Testis (tissue), 3 donors: ENCODE results near the gene ZSCAN2. TPM values are rescaled to one million over a fixed set of nuclear protein-coding genes. Genes with fewer than 3 reads are reported as not detected.

Experiments used
- DNase-seq: peaks from one replicate; pipeline ENCODE4 v3.0.0-alpha.2; 2019
- H3K27ac ChIP-seq, 2 donors: fragments of 200-600 bp; sonication (generic); one replicate each; pipeline ENCODE4 v1.5.1; 2019
- H3K27me3 ChIP-seq: fragments of 200-600 bp; sonication (generic); one replicate; pipeline ENCODE4 v1.5.1; 2019
- H3K36me3 ChIP-seq: fragments of 200-600 bp; sonication (generic); one replicate; pipeline ENCODE4 v1.5.1; 2017; ENCODE audit warnings: low read depth; ENCODE audit errors: missing control alignments
- H3K4me1 ChIP-seq: fragments of 200-600 bp; sonication (generic); one replicate; pipeline ENCODE4 v1.5.1; 2019
- H3K4me3 ChIP-seq, 2 donors: fragments of 200-600 bp; sonication (generic); one replicate each; pipeline ENCODE4 v1.5.1; 2017 to 2019
- H3K9me3 ChIP-seq: fragments of 200-600 bp; sonication (generic); one replicate; pipeline ENCODE4 v1.5.1; 2017
- POLR2A ChIP-seq: fragments of 450-650 bp; IDR thresholded peaks from one replicate; pipeline ENCODE4 v1.6.1; 2017; ENCODE audit warnings: antibody characterized with exemption, mild to moderate bottlenecking, moderate library complexity
- whole genome bisulfite sequencing, 2 donors: methylation state at CpG; one replicate each; pipeline ENCODE4 v1.1.5; 2018; 5-methylcytosine and 5-hydroxymethylcytosine counted together
- intact Hi-C: fragments of 100-400 bp; cut with DNase I; formaldehyde crosslinking; loops from one replicate; pipeline ENCODE4 v1.15.1; 2023; ENCODE audit warnings: low total_unique reads
- polyA plus RNA-seq: library from polyadenylated mRNA; stranded (reverse); fragments of 350-450 nt; fragmentation: Illumina TruSeq; extraction: RNeasy Lipid Tissue Mini Kit (QIAGEN cat#74804); gene quantifications from one replicate; pipeline ENCODE4 v1.2.3, GENCODE V29; 2014; ENCODE audit warnings: low read depth, low replicate concordance; ENCODE audit not compliant: insufficient read depth
- total RNA-seq, 2 donors: library from RNA; depleted of rRNA; stranded (reverse); fragments of >200 nt; gene quantifications; one replicate each; pipeline ENCODE4 v1.2.3, GENCODE V29; 2016
- TF ChIP-seq, protein P1 (sequence below), 3 experiments: fragments of 450-650 bp in 2 of 3; fragments of 200-600 bp in 1 of 3; sonication (generic) in 1 of 3; IDR thresholded peaks; one replicate each; pipeline ENCODE4 v1.5.1; 2016 to 2019; ENCODE audit warnings: antibody characterized with exemption in 3 of 3, mild to moderate bottlenecking in 2 of 3, moderate library complexity in 1 of 3

The ZSCAN2 gene
- total and polyA plus RNA-seq, 3 donors from 2014 or later: 15.3 to 18.6 (median 16.1) TPM

DNA sequence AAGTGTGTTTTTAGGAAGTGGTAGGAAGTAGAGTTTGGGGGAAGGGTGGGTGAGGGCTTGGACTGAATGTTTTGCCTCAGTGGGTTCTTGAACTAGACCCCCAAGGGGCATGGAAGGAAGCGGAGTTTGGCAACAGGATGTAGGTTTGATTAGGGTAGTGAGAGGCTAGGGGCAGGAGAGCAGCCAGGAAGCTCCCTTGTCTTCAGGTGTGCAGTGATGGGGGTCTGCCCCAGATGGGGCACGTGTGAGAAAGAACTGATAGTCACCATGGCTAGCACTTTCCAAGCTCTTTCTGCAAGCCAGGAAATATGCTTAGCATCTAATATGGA lies 4.7 kb downstream of the ZSCAN2 start:
- intact Hi-C loops: no loop called here
- H3K4me3 ChIP-seq: no peak overlapping the region
- WGBS, 2 donors: 86% methylated on average over 2 of the region's 2 CpGs
- H3K9me3 ChIP-seq: no peaks in the 10 kb centered on the region
- TF ChIP-seq, protein P1, sequence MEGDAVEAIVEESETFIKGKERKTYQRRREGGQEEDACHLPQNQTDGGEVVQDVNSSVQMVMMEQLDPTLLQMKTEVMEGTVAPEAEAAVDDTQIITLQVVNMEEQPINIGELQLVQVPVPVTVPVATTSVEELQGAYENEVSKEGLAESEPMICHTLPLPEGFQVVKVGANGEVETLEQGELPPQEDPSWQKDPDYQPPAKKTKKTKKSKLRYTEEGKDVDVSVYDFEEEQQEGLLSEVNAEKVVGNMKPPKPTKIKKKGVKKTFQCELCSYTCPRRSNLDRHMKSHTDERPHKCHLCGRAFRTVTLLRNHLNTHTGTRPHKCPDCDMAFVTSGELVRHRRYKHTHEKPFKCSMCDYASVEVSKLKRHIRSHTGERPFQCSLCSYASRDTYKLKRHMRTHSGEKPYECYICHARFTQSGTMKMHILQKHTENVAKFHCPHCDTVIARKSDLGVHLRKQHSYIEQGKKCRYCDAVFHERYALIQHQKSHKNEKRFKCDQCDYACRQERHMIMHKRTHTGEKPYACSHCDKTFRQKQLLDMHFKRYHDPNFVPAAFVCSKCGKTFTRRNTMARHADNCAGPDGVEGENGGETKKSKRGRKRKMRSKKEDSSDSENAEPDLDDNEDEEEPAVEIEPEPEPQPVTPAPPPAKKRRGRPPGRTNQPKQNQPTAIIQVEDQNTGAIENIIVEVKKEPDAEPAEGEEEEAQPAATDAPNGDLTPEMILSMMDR (IDR thresholded peaks at IDR 0.05): no peak
- no peak for TF ChIP-seq POLR2A
- no peaks in the 10 kb centered on the region for H3K27me3 ChIP-seq
- no peaks in the 10 kb centered on the region for H3K4me1 ChIP-seq
- H3K36me3 ChIP-seq: no peaks in the 10 kb centered on the region
- no peak overlapping the region for H3K27ac ChIP-seq
- DNase-seq: no peak

DNA sequence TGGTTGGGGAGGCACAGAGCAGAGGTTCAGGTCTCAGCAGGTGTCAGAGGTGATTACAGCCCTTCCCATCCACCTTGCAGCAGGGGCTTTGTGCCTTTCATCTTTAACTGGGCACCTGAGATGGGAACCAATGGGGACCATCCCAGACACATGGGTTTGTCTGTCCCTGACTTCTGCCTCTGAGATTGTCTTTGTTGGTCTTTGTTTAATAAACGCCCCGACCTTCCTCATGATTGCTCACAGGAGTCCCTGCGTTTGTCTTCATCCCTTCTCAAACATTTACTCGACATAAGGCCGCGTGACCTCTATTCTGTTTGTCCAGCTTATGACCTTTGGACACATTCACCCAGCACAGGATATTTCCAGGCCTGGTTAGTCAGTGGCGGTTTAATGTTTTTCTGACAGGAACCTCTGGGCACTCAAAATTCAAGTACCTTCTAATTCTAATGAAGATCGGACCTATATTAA lies 5.9 kb downstream of the ZSCAN2 start:
- intact Hi-C loops: no loop called here
- H3K36me3 ChIP-seq: no peaks in the 10 kb centered on the region
- WGBS, 2 donors: 86 to 90% methylated on average over 8 of the region's 8 CpGs
- no peak overlapping the region for H3K27ac ChIP-seq
- H3K4me1 ChIP-seq: no peaks in the 10 kb centered on the region
- no peaks in the 10 kb centered on the region for H3K9me3 ChIP-seq
- no peaks in the 10 kb centered on the region for H3K27me3 ChIP-seq
- DNase-seq: no peak
- TF ChIP-seq, protein P1 (IDR thresholded peaks at IDR 0.05): no peak
- TF ChIP-seq POLR2A: no peak
- H3K4me3 ChIP-seq: no peak overlapping the region

DNA sequence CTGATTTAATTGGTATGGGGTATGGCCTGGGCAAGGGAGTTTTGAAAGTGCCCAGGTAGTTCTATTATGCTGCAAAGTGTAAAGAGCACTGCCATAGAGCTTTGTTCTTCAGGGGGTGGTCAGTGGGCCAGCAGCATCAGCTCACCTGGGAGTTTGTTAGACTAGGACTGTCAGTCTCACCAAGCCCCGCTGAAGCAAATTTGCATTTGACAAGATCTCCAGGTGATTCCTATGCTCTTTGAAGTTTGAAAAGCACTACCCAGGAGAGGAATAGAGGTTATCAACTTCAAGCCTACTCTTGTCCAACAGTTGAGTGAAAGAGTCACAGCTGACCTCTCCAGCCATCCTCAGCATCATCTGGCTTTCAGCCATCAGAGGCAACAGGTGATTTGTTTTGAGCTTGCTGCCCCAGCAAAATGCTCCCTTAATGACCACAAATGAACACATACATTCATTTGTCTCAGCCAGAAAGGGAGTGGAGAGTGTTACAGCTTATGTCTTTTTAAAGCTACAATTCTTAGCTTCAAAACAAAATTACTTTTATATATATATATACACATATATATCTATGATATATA lies 8.0 kb downstream of the ZSCAN2 start:
- Histone ChIP-seq H3K4me3 (no peak overlapping the region), H3K4me1 (no peaks in the 10 kb centered on the region), H3K36me3 (no peaks in the 10 kb centered on the region), H3K27me3 (no peaks in the 10 kb centered on the region), H3K9me3 (no peaks in the 10 kb centered on the region), H3K27ac (no peak overlapping the region)
- WGBS, 2 donors: 57 to 75% methylated on average over 1 of the region's 1 CpG
- DNase-seq: no peak
- intact Hi-C loops: no loop called here
- no peak for TF ChIP-seq POLR2A
- TF ChIP-seq, protein P1 (IDR thresholded peaks at IDR 0.05): no peak

DNA sequence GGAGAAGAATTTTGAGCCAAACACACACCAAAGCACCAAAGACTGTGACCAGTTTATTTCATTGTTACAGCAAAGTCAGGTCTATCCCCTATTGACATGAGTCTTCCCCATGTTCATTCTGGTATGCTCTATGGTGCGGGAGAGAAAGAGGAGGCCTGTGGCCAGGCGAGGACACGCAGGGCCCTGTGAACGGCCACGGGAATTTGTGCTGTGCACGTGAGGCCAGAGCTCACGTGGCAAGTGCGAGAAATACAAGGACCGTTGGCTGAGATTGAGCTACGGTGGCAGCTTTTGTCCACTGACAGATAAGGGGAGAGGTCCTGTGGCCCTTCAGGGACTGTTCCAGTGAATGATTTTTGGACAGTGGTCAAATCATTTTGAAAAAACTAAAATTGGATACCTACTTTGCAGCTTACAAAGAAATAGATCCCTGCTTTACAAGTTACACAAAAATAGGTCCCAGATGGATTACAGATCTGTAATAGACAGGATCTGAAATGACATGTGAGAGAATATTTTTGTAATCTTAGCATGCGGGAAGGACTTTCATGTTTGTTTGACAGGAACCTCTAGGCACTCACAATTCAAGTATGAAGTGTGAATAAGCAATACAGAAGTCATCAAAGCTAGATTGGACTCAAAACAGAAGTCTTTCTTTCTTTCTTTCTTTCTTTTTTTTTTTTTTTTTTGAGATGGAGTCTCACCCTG lies 9.2 kb downstream of the ZSCAN2 start:
- Histone ChIP-seq H3K36me3 (no peaks in the 10 kb centered on the region), H3K27me3 (no peaks in the 10 kb centered on the region), H3K4me1 (no peaks in the 10 kb centered on the region), H3K4me3 (no peak overlapping the region), H3K9me3 (no peaks in the 10 kb centered on the region), H3K27ac (no peak overlapping the region)
- intact Hi-C loops: no loop called here
- no peak for DNase-seq
- 87 to 88% methylated on average over 11 of the region's 11 CpGs for WGBS, 2 donors
- TF ChIP-seq, protein P1 (IDR thresholded peaks at IDR 0.05): no peak
- TF ChIP-seq POLR2A: no peak

DNA sequence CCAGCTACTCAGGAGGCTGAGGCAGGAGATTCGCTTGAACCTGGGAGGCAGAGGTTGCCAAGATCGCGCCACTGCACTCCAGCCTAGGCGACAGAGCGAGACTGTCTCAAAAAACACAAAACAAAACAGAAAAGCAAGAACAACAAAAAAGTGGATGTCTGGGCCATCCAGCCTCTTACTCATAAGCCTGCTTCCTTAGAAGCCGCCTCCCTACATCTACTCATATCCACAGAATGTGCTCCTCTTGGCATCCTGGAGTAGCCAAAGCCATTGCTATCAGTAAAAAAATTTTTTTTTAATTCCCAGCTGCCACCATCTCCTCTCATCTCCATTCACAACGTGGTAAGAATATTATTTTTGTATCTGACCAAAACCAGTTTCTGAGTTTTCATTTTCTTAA lies 10.8 kb downstream of the ZSCAN2 start:
- Histone ChIP-seq H3K27ac (no peak overlapping the region), H3K4me1 (no peaks in the 10 kb centered on the region), H3K9me3 (no peaks in the 10 kb centered on the region), H3K27me3 (no peaks in the 10 kb centered on the region), H3K36me3 (no peaks in the 10 kb centered on the region), H3K4me3 (no peak overlapping the region)
- no peak for DNase-seq
- intact Hi-C loops: no loop called here
- TF ChIP-seq, protein P1 (IDR thresholded peaks at IDR 0.05): no peak
- no peak for TF ChIP-seq POLR2A
- 94 to 97% methylated on average over 7 of the region's 7 CpGs for WGBS, 2 donors
